ENCODE data around the gene CEBPG. TPM values are rescaled to one million over a fixed set of nuclear protein-coding genes. Genes with fewer than 3 reads are reported as not detected.

Gene CEBPG
- 75.1 TPM for total RNA-seq (ENCODE audit: unreplicated experiment)
- long read RNA-seq, full-length matches to known transcripts, result 36 of 38 reads
- long read RNA-seq, partial matches to known transcripts, result 0 of 38 reads
- long read RNA-seq, other reads (novel, unspliced or antisense), result 2 of 38 reads

DNA sequence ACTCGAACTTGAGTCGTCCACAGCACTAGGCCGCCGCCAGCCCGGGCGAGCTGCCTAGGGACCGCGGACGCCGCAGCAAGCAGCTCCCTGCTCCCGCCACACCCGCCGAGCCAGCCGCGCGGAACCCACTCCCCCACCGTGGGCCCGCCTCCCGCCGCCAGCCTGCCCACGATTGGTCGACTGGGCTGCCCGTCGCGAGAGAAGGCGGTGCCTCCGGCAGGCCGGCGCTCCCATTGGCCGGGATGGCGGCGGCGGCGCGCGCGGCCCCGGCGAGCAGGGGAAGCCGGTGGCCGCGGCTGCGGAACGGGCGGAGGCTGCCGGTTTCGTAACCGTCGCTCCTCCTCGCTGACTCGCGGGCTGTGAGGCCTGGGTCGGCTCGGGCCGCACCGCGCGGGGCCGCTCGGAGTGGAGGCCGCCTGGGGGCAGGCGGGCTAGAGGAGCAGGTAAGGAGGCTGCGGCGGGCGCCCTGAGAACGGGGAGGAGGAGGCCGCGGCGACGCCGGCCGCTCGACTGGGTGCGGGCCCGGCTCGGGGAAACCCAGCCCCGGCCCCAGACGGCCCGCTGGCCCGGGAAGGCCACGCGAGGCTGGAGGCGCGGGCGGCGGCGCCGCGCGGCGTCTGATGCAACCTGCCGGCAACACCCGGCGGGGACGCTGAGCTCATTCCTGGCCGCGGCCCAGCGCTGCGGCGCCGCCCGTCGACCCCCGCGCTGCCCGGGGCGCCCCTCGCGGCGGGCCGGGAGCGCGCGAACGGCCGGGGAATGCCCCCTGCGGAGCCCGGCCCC, at the start of gene CEBPG:
CEBPG (plus strand) TSS at position 257 of the 783 bp plus-strand sequence. CDS start 5,531 bp downstream, outside the sequence.
- Mint-ChIP-seq H3K9me3 (ENCODE audit: unreplicated experiment) (peaks cover 9% of the 10 kb centered on the region), H3K4me1 (ENCODE audit: low read depth, unreplicated experiment) (peaks cover 28% of the 10 kb centered on the region), H3K4me3 (ENCODE audit: unreplicated experiment) (peak within 1 kb of the TSS; percentile 94), H3K36me3 (ENCODE audit: unreplicated experiment) (peaks cover 5% of the 10 kb centered on the region), H3K27ac (ENCODE audit: unreplicated experiment) (peak within 1 kb of the TSS; percentile 96), H3K27me3 (ENCODE audit: unreplicated experiment) (peaks cover 7% of the 10 kb centered on the region)
- TF ChIP-seq, protein P1, sequence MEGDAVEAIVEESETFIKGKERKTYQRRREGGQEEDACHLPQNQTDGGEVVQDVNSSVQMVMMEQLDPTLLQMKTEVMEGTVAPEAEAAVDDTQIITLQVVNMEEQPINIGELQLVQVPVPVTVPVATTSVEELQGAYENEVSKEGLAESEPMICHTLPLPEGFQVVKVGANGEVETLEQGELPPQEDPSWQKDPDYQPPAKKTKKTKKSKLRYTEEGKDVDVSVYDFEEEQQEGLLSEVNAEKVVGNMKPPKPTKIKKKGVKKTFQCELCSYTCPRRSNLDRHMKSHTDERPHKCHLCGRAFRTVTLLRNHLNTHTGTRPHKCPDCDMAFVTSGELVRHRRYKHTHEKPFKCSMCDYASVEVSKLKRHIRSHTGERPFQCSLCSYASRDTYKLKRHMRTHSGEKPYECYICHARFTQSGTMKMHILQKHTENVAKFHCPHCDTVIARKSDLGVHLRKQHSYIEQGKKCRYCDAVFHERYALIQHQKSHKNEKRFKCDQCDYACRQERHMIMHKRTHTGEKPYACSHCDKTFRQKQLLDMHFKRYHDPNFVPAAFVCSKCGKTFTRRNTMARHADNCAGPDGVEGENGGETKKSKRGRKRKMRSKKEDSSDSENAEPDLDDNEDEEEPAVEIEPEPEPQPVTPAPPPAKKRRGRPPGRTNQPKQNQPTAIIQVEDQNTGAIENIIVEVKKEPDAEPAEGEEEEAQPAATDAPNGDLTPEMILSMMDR (IDR thresholded peaks at IDR 0.05; ENCODE audit: partially characterized antibody, unreplicated experiment), result no peak
- peak; percentile 98 for DNase-seq

DNA sequence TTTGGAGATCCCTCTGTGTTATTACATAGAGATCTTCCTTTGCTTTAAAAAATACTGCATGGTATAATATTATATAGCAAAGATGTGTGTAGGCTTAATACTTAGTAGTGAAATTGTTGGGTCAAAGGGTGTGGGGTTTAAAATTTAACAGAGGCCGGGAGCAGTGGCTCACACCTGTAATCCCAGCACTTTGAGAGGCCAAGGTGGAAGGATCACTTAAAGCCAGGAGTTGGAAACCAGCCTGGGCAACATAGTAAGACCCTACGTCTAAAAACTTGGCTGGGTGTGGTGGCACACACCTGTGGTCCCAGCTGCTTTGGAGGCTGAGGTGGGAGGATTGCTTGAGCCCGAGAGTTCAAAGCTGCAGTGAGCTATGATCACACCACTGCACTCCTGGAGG, 48.9 kb upstream of the CEBPG start:
- no peak for DNase-seq
- TF ChIP-seq, protein P1 (IDR thresholded peaks at IDR 0.05; ENCODE audit: partially characterized antibody, unreplicated experiment), result no peak
- H3K27ac Mint-ChIP-seq (ENCODE audit: unreplicated experiment), result no peak overlapping the region

DNA sequence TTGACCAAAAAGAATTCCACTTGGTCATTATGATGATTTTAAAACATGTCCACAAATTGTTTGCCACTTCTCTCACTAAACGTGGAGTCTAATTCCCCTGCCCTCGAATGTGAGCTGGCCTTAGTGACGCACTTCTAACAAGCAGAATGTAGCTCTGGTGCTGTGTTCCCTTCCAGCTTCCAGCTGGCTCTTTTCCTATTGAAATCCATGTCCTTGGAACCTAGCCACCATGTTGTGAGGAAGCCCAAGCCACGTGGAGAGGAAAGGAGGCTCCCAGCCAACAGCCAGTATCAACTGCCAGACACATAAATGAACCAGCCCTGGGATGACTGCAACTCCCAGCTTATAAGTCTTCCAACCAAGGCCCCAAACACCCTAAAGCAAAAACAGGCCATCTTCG, 47.6 kb upstream of the CEBPG start:
- peaks cover 2% of the 10 kb centered on the region for H3K9me3 Mint-ChIP-seq (ENCODE audit: unreplicated experiment)
- H3K36me3 Mint-ChIP-seq (ENCODE audit: unreplicated experiment), result peaks cover 8% of the 10 kb centered on the region
- TF ChIP-seq, protein P1 (IDR thresholded peaks at IDR 0.05; ENCODE audit: partially characterized antibody, unreplicated experiment), result no peak
- H3K27me3 Mint-ChIP-seq (ENCODE audit: unreplicated experiment), result no peaks in the 10 kb centered on the region
- no peaks in the 10 kb centered on the region for H3K4me1 Mint-ChIP-seq (ENCODE audit: low read depth, unreplicated experiment)
- no peak for DNase-seq
- H3K27ac Mint-ChIP-seq (ENCODE audit: unreplicated experiment), result no peak overlapping the region
- no peak overlapping the region for H3K4me3 Mint-ChIP-seq (ENCODE audit: unreplicated experiment)

More for the DNA sequence above, 48.9 kb upstream of the CEBPG start:
- peaks cover 18% of the 10 kb centered on the region for H3K36me3 Mint-ChIP-seq (ENCODE audit: unreplicated experiment)
- H3K9me3 Mint-ChIP-seq (ENCODE audit: unreplicated experiment), result peaks cover 5% of the 10 kb centered on the region
- no peaks in the 10 kb centered on the region for H3K4me1 Mint-ChIP-seq (ENCODE audit: low read depth, unreplicated experiment)
- H3K27me3 Mint-ChIP-seq (ENCODE audit: unreplicated experiment), result no peaks in the 10 kb centered on the region
- H3K4me3 Mint-ChIP-seq (ENCODE audit: unreplicated experiment), result no peak overlapping the region

DNA sequence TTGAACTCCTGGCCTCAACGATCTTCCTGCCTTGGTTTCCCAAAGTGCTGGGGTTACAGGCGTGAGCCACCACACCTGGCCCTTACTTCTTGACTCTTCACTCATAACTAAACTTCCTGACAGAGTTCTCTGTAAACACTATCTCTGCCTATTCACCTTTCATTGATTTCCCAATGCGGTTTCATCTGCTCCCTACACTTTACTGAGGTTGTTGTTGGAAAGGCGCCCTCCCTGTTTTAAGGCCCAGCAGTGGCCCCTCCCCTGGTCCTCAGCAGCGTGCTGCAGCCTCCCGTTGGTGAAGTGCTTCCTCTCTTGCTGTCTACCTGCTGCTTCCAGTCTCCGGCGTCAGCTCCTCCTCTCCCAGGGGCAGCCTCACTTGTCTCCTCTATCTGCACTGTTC, 44.4 kb upstream of the CEBPG start:
- Mint-ChIP-seq H3K4me1 (ENCODE audit: low read depth, unreplicated experiment) (no peaks in the 10 kb centered on the region), H3K9me3 (ENCODE audit: unreplicated experiment) (peaks cover 2% of the 10 kb centered on the region), H3K36me3 (ENCODE audit: unreplicated experiment) (no peaks in the 10 kb centered on the region), H3K27me3 (ENCODE audit: unreplicated experiment) (no peaks in the 10 kb centered on the region), H3K27ac (ENCODE audit: unreplicated experiment) (no peak overlapping the region), H3K4me3 (ENCODE audit: unreplicated experiment) (no peak overlapping the region)
- DNase-seq, result no peak
- TF ChIP-seq, protein P1 (IDR thresholded peaks at IDR 0.05; ENCODE audit: partially characterized antibody, unreplicated experiment), result no peak

DNA sequence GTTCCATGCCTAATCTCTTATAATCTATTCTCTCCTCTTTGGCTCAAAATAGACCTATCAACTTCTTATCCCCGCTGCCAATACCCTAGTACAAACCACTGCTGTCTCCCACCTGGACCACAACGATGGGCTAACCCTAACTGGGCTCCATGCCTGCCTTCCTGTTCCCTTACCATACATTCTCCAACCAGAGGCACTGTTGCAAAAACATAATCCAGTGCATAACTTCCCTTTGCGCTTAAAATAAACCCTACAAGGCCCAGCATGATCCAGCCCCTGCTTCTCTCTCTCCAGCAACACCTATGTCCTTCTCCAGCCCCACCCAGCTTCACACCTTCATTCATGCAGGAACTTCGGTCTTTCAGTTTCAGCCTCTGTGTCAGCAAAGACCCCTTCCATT, 43.8 kb upstream of the CEBPG start:
- H3K9me3 Mint-ChIP-seq (ENCODE audit: unreplicated experiment), result peaks cover 2% of the 10 kb centered on the region
- H3K27ac Mint-ChIP-seq (ENCODE audit: unreplicated experiment), result no peak overlapping the region
- DNase-seq, result no peak
- no peak overlapping the region for H3K4me3 Mint-ChIP-seq (ENCODE audit: unreplicated experiment)
- TF ChIP-seq, protein P1 (IDR thresholded peaks at IDR 0.05; ENCODE audit: partially characterized antibody, unreplicated experiment), result no peak
- H3K27me3 Mint-ChIP-seq (ENCODE audit: unreplicated experiment), result no peaks in the 10 kb centered on the region
- no peaks in the 10 kb centered on the region for H3K36me3 Mint-ChIP-seq (ENCODE audit: unreplicated experiment)
- no peaks in the 10 kb centered on the region for H3K4me1 Mint-ChIP-seq (ENCODE audit: low read depth, unreplicated experiment)
